CD8-positive, alpha-beta memory T cell (primary cell): ENCODE measurements around the gene TMEM87B. TPM values are rescaled to one million over a fixed set of nuclear protein-coding genes. Genes with fewer than 3 reads are reported as not detected.

Experiments used
- CTCF ChIA-PET: fragments of 350-600 bp; sonication (Branson Sonifier 250); formaldehyde crosslinking; loops from one replicate; lab custom pipeline; 2021; ENCODE audit warnings: antibody characterized with exemption; lab: Charles Lee
- POLR2A ChIA-PET: fragments of 350-600 bp; sonication (Branson Sonifier 250); formaldehyde crosslinking; loops from one replicate; lab custom pipeline; 2021; ENCODE audit warnings: antibody characterized with exemption; lab: Charles Lee
- DNase-seq, 5 donors: peaks; one replicate each; pipeline versions ENCODE4 v3.0.0 to v3.0.0-alpha.2; 2020 to 2022; ENCODE audit warnings: mixed read lengths in 1 of 5
- H3K27ac ChIP-seq: one replicate; pipeline ENCODE4 v1.7.0; 2013; ENCODE audit warnings: low read depth, mild to moderate bottlenecking, low read length, moderate library complexity
- H3K27me3 ChIP-seq: 2 replicates; pipeline ENCODE4 v1.7.0; 2013; ENCODE audit warnings: low read length, mild to moderate bottlenecking; ENCODE audit not compliant: insufficient read depth, poor library complexity, severe bottlenecking
- H3K36me3 ChIP-seq: 2 replicates; pipeline ENCODE4 v1.7.0; 2013; ENCODE audit warnings: mild to moderate bottlenecking, low read length, moderate library complexity; ENCODE audit not compliant: insufficient read depth
- H3K4me1 ChIP-seq: 2 replicates; pipeline ENCODE4 v1.7.0; 2013; ENCODE audit warnings: mild to moderate bottlenecking, low read length, moderate library complexity; ENCODE audit not compliant: insufficient read depth
- H3K4me3 ChIP-seq: 2 replicates; pipeline ENCODE4 v1.7.0; 2013; ENCODE audit warnings: mild to moderate bottlenecking, low read length
- H3K9me3 ChIP-seq: 2 replicates; pipeline ENCODE4 v1.7.0; 2013; ENCODE audit warnings: mild to moderate bottlenecking, low read length
- H3K27ac Mint-ChIP-seq, 8 donors: one replicate each; pipeline ENCODE4 v1.8.0; 2020 to 2021; ENCODE audit warnings: mixed read lengths in 8 of 8, mild to moderate bottlenecking in 6 of 8, inconsistent platforms in 3 of 8, moderate library complexity in 3 of 8
- H3K27me3 Mint-ChIP-seq, 2 donors: one replicate each; pipeline ENCODE4 v1.8.0; 2020 to 2021; ENCODE audit warnings: mixed read lengths in 2 of 2, mild to moderate bottlenecking in 1 of 2, moderate library complexity in 1 of 2
- H3K36me3 Mint-ChIP-seq, 3 donors: one replicate each; pipeline ENCODE4 v1.8.0; 2020 to 2021; ENCODE audit warnings: mixed read lengths in 3 of 3, inconsistent platforms in 1 of 3, mild to moderate bottlenecking in 1 of 3
- H3K4me1 Mint-ChIP-seq, 3 donors: one replicate each; pipeline ENCODE4 v1.8.0; 2020 to 2021; ENCODE audit warnings: mixed read lengths in 3 of 3, inconsistent platforms in 1 of 3, mild to moderate bottlenecking in 1 of 3
- H3K4me3 Mint-ChIP-seq, 7 donors: one replicate each; pipeline ENCODE4 v1.8.0; 2020 to 2021; ENCODE audit warnings: mixed read lengths in 7 of 7, mild to moderate bottlenecking in 6 of 7, moderate library complexity in 4 of 7, inconsistent platforms in 2 of 7
- H3K9me3 Mint-ChIP-seq, 5 donors: one replicate each; pipeline ENCODE4 v1.8.0; 2020 to 2022; ENCODE audit warnings: mixed read lengths in 5 of 5, mild to moderate bottlenecking in 3 of 5, moderate library complexity in 2 of 5, inconsistent platforms in 1 of 5
- polyA plus RNA-seq: library from polyadenylated mRNA; unstranded; fragments of 300-500 nt; fragmentation: Illumina TruSeq; gene quantifications from one replicate; pipeline ENCODE4 v1.2.3, GENCODE V29; 2021
- total RNA-seq, 2 experiments: library from RNA; stranded (reverse); gene quantifications; one replicate each; pipeline ENCODE4 v1.2.3, GENCODE V29; 2021

Gene TMEM87B
- total and polyA plus RNA-seq, 3 experiments from 2014 or later = 12.9 to 17.3 (median 16.8) TPM

GRCh38 chr2:112151271-112151670 is 96.2 kb downstream of the TMEM87B start:
- Mint-ChIP-seq H3K27me3 (peaks cover 7 to 18% of the 10 kb centered on the region in 2 donors), H3K4me3 (no peak overlapping the region), H3K4me1 (peaks cover 16 to 18% (median 17%) of the 10 kb centered on the region in 3 donors), H3K36me3 (no peaks in the 10 kb centered on the region), H3K9me3 (no peaks in the 10 kb centered on the region), H3K27ac (peak overlapping the region in 1 of 8 donors; percentile 68)
- Histone ChIP-seq H3K9me3 (no peaks in the 10 kb centered on the region), H3K4me1 (peaks cover 20% of the 10 kb centered on the region), H3K27me3 (no peaks in the 10 kb centered on the region), H3K36me3 (no peaks in the 10 kb centered on the region), H3K4me3 (no peak overlapping the region), H3K27ac (no peak overlapping the region)
- no peak for DNase-seq
- CTCF ChIA-PET = no interaction called here
- POLR2A ChIA-PET = no interaction called here

GRCh38 chr2:112151701-112152440 is 96.8 kb downstream of the TMEM87B start:
- no peak for DNase-seq

DNA sequence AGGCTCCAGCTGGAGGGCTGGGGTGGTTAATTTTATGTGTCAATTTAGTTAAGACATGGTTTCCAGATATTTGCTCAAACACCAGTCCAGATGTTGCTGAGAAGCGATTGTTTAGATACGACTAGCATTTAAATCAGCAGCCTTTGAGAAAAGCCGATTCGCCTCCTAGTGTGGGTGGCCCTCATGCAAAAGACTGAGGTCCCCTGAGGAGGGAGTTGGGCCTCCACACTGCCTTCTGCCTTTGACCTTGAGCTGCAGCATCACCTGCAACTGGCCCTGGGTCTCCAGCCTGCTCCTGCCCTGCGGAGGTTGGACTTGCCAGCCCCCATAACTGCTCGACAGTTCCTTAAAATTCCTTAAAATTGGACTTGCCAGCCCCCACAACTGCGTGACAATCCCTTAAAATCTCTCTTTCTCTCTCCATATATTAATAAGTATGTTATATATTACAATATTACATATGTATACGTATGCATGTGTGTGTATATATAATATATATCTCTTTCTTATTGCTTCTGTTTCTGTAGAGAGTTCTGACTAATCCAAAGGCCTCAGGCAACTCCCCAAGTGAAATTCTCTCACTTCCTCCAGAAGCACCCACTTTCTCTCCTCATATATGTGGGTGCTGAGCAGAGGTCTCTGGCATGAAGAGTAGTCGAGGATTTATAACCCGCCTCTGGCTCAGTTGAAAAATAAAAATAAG is 97.6 kb downstream of the TMEM87B start:
- Histone ChIP-seq H3K27me3 (no peaks in the 10 kb centered on the region), H3K27ac (no peak overlapping the region), H3K4me1 (peaks cover 27% of the 10 kb centered on the region), H3K4me3 (no peak overlapping the region), H3K9me3 (no peaks in the 10 kb centered on the region), H3K36me3 (no peaks in the 10 kb centered on the region)
- no peak for DNase-seq
- H3K36me3 Mint-ChIP-seq = no peaks in the 10 kb centered on the region
- peaks cover 3 to 8% of the 10 kb centered on the region in 2 donors for H3K27me3 Mint-ChIP-seq
- H3K4me1 Mint-ChIP-seq = peaks cover 21 to 24% (median 23%) of the 10 kb centered on the region in 3 donors
- H3K4me3 Mint-ChIP-seq = no peak overlapping the region
- ChIA-PET POLR2A (no interaction called here), CTCF (no interaction called here)
- no peaks in the 10 kb centered on the region for H3K9me3 Mint-ChIP-seq
- H3K27ac Mint-ChIP-seq = peak overlapping the region in 1 of 8 donors; percentile 67

More at GRCh38 chr2:112151701-112152440, 96.8 kb downstream of the TMEM87B start:
- CTCF ChIA-PET = no interaction called here
- H3K4me3 Mint-ChIP-seq = no peak overlapping the region
- peaks cover 7 to 15% of the 10 kb centered on the region in 2 donors for H3K27me3 Mint-ChIP-seq
- Histone ChIP-seq H3K36me3 (no peaks in the 10 kb centered on the region), H3K9me3 (no peaks in the 10 kb centered on the region), H3K4me1 (peaks cover 26% of the 10 kb centered on the region), H3K27me3 (no peaks in the 10 kb centered on the region), H3K4me3 (no peak overlapping the region), H3K27ac (no peak overlapping the region)
- POLR2A ChIA-PET = no interaction called here
- H3K36me3 Mint-ChIP-seq = no peaks in the 10 kb centered on the region
- no peaks in the 10 kb centered on the region for H3K9me3 Mint-ChIP-seq
- no peak overlapping the region for H3K27ac Mint-ChIP-seq
- peaks cover 21 to 23% (median 22%) of the 10 kb centered on the region in 3 donors for H3K4me1 Mint-ChIP-seq

GRCh38 chr2:112153179-112153490 is 98.1 kb downstream of the TMEM87B start:
- no peak overlapping the region for H3K4me3 ChIP-seq
- no peak overlapping the region for H3K4me3 Mint-ChIP-seq
- no peaks in the 10 kb centered on the region for H3K36me3 ChIP-seq
- peaks cover 27% of the 10 kb centered on the region for H3K4me1 ChIP-seq
- no peaks in the 10 kb centered on the region for H3K9me3 Mint-ChIP-seq
- H3K27ac Mint-ChIP-seq = no peak overlapping the region
- H3K36me3 Mint-ChIP-seq = no peaks in the 10 kb centered on the region
- H3K27me3 ChIP-seq = no peaks in the 10 kb centered on the region
- CTCF ChIA-PET = no interaction called here
- no peak overlapping the region for H3K27ac ChIP-seq
- no peak for DNase-seq
- H3K27me3 Mint-ChIP-seq = peaks cover 3 to 4% of the 10 kb centered on the region in 2 donors
- POLR2A ChIA-PET = no interaction called here
- no peaks in the 10 kb centered on the region for H3K9me3 ChIP-seq
- H3K4me1 Mint-ChIP-seq = peaks cover 21 to 24% (median 23%) of the 10 kb centered on the region in 3 donors

DNA sequence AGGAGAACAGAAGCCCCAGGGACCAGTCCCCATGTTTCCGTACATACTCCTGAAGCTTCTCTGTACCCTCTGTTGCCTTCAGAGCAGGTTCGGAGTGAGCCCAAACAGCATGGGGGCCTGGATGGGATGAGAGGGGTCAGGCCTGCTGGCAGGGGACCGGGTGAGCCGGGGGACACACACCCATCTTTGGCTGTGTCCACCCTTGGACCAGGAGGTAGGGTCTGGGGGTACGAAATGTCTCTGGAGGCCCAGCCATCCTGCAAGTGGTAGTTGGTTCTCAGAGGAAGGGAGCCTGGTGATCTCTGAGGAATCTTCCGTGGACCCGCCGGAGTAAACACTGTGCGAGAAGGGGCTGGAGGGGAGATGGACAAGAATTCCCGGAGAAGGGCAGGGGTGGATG is 98.4 kb downstream of the TMEM87B start:
- H3K9me3 ChIP-seq = no peaks in the 10 kb centered on the region
- H3K36me3 Mint-ChIP-seq = no peaks in the 10 kb centered on the region
- no peak overlapping the region for H3K4me3 ChIP-seq
- H3K27ac ChIP-seq = no peak overlapping the region
- POLR2A ChIA-PET = no interaction called here
- H3K27me3 Mint-ChIP-seq = peaks cover 3% of the 10 kb centered on the region in 2 donors
- no peaks in the 10 kb centered on the region for H3K27me3 ChIP-seq
- H3K4me1 ChIP-seq = peaks cover 27% of the 10 kb centered on the region
- peaks cover 21 to 24% (median 23%) of the 10 kb centered on the region in 3 donors for H3K4me1 Mint-ChIP-seq
- no peaks in the 10 kb centered on the region for H3K9me3 Mint-ChIP-seq
- H3K27ac Mint-ChIP-seq = no peak overlapping the region
- no peaks in the 10 kb centered on the region for H3K36me3 ChIP-seq
- DNase-seq = no peak
- CTCF ChIA-PET = no interaction called here
- no peak overlapping the region for H3K4me3 Mint-ChIP-seq

GRCh38 chr2:112154246-112155117 is 99.4 kb downstream of the TMEM87B start:
- peaks cover 27% of the 10 kb centered on the region for H3K4me1 ChIP-seq
- H3K36me3 ChIP-seq = no peaks in the 10 kb centered on the region
- H3K4me3 ChIP-seq = no peak overlapping the region
- Mint-ChIP-seq H3K9me3 (no peaks in the 10 kb centered on the region), H3K36me3 (no peaks in the 10 kb centered on the region), H3K4me3 (peak overlapping the region in 3 of 7 donors; percentile 54 to 79 (median 79)), H3K27ac (peak overlapping the region in 2 of 8 donors; percentile 17 to 51), H3K27me3 (peaks cover 3% of the 10 kb centered on the region in 2 donors), H3K4me1 (peaks cover 21 to 24% (median 23%) of the 10 kb centered on the region in 3 donors)
- CTCF ChIA-PET = no interaction called here
- POLR2A ChIA-PET = no interaction called here
- H3K27ac ChIP-seq = no peak overlapping the region
- H3K9me3 ChIP-seq = no peaks in the 10 kb centered on the region
- DNase-seq = peak in 2 of 5 donors; percentile 21 to 67
- no peaks in the 10 kb centered on the region for H3K27me3 ChIP-seq

DNA sequence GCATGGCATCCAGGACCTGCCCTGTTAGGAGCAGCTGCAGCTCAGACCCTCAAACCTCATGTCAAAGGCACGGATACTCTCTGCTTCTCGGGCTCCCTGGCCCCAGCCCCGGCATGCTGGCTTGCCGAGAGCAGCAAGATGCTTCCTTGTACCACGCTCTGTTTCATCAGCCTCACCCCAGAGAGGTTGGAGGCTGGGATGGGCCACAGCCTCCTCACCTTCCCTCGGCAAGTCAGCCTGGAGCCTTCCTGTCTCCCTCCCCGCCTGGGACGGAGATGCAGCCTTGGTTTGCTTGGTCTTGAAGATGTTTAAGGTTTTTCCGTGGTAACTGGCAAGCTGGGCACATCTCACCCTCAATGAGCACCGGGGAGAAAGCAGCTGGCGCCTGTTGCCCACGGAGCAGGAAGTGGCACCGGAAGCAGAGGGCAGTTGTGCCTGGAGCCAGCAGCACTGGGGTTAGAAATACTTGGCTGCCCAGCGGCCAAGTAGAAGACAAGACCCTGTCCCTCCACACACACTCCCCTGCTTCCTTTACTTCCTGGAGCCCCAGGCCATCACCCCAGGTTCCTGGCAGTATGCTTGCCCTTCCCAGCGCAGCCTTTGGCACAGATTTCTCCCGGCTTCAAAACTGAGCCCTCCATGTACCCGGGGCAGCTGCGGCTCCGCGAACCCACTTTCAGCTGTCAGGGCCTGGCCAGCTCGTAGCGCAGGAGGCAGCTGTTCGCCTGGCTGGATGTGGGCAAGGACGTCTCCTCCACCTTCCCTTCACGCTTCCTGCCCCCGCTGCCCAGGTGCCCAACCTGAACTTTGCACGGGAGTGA is 100.5 kb downstream of the TMEM87B start:
- H3K27ac ChIP-seq = no peak overlapping the region
- H3K4me1 ChIP-seq = peaks cover 27% of the 10 kb centered on the region
- Mint-ChIP-seq H3K9me3 (no peaks in the 10 kb centered on the region), H3K27me3 (peaks cover 0 to 3% of the 10 kb centered on the region in 2 donors), H3K4me3 (peak overlapping the region; percentile 18 to 89 (median 67)), H3K27ac (peak overlapping the region; percentile 12 to 92 (median 80)), H3K36me3 (no peaks in the 10 kb centered on the region), H3K4me1 (peaks cover 21 to 24% (median 23%) of the 10 kb centered on the region in 3 donors)
- DNase-seq = peak in 3 of 5 donors; percentile 11 to 30 (median 24)
- H3K36me3 ChIP-seq = no peaks in the 10 kb centered on the region
- POLR2A ChIA-PET = interaction anchor here (1.2 kb wide), 1 partner anchor 33 kb away, joined by 3 read pairs; no protein-coding TSS in a partner anchor
- no peaks in the 10 kb centered on the region for H3K9me3 ChIP-seq
- H3K4me3 ChIP-seq = peak overlapping the region; percentile 31
- no peaks in the 10 kb centered on the region for H3K27me3 ChIP-seq
- CTCF ChIA-PET = interaction anchor here (0.5 to 0.7 kb wide), 2 partner anchors 104 to 149 kb away, joined by 3 read pairs; no protein-coding TSS in a partner anchor
